PFSK-1 (cell line): Measurements from ENCODE around the gene EIF5AL1.

Experiments used
- FOXP2 ChIP-seq: optimal IDR thresholded peaks from 2 replicates; pipeline ENCODE3; 2011; ENCODE audit warnings: borderline replicate concordance, control low read depth, inconsistent platforms; ENCODE audit not compliant: insufficient read depth; ENCODE audit errors: extremely low read length, extremely low read depth
- POLR2AphosphoS5 ChIP-seq: IDR thresholded peaks from 2 replicates; pipeline ENCODE4 v1.6.1; 2012; ENCODE audit warnings: low read depth, mild to moderate bottlenecking, control low read depth, low read length, moderate library complexity
- REST ChIP-seq, 2 experiments: IDR thresholded peaks; 2 replicates each; pipeline versions ENCODE4 v1.6.1 to v1.8.0; 2011 to 2012; ENCODE audit warnings: low read depth in 2 of 2, low read length in 2 of 2, control low read depth in 1 of 2, inconsistent platforms in 1 of 2, mild to moderate bottlenecking in 1 of 2, moderate library complexity in 1 of 2; ENCODE audit not compliant: insufficient read depth in 1 of 2
- SIN3A ChIP-seq: IDR thresholded peaks from 2 replicates; pipeline ENCODE4 v1.6.1; 2012; ENCODE audit warnings: mild to moderate bottlenecking, low read length, moderate library complexity, borderline replicate concordance; ENCODE audit not compliant: insufficient read depth
- TAF1 ChIP-seq: IDR thresholded peaks from 2 replicates; pipeline ENCODE4 v1.6.1; 2012; ENCODE audit warnings: low read length, control low read depth, borderline replicate concordance; ENCODE audit not compliant: insufficient read depth

The EIF5AL1 gene

GRCh38 chr10:79495791-79496190 is 16.5 kb upstream of the EIF5AL1 start:
- TF ChIP-seq SIN3A, result no peak
- TF ChIP-seq FOXP2, result no peak

GRCh38 chr10:79496896-79497295 is 15.4 kb upstream of the EIF5AL1 start:
- TF ChIP-seq POLR2AphosphoS5, result no peak
- TF ChIP-seq FOXP2, result no peak
- TF ChIP-seq REST (IDR thresholded peaks at IDR 0.05; ENCODE audit: insufficient read depth in 1 of 2, low read depth in 2 of 2, low read length in 2 of 2), result no peak
- TF ChIP-seq TAF1, result no peak
- no peak for TF ChIP-seq SIN3A

DNA sequence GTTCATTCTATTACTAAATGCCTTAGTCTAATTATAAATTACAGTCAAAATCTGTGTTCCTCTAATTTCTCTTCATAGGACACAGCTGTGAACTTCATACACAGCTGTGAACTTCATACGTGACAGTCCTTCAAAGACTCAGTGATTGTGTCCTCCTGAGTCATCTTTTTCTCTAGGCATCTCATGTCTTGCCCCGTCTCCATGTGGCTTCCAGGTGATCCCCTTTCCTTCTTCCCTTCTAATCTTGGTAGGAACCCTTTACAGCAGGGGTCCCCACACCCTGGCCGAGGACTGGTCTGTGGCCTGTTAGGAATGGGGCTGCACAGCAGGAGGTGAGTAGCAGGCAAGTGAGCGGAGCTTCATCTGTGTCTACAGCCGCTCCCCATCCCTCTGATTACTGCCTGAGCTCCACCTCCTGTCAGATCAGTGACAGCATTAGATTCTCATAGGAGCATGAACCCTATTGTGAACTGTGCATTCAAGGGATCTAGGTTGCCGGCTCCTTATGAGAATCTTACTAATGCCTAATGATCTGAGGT is 14.0 kb upstream of the EIF5AL1 start:
- TF ChIP-seq SIN3A (no peak), POLR2AphosphoS5 (no peak), REST (IDR thresholded peaks at IDR 0.05; ENCODE audit: insufficient read depth in 1 of 2, low read depth in 2 of 2, low read length in 2 of 2) (no peak), TAF1 (no peak), FOXP2 (no peak)

- TF ChIP-seq POLR2AphosphoS5, result no peak
- TF ChIP-seq SIN3A, result no peak
- no peak for TF ChIP-seq FOXP2
- no peak for TF ChIP-seq REST (IDR thresholded peaks at IDR 0.05; ENCODE audit: insufficient read depth in 1 of 2, low read depth in 2 of 2, low read length in 2 of 2)
- no peak for TF ChIP-seq TAF1
Observed at GRCh38 chr10:79502561-79503309, 9.6 kb upstream of the EIF5AL1 start.

- TF ChIP-seq POLR2AphosphoS5, result no peak
- TF ChIP-seq SIN3A, result no peak
Observed at GRCh38 chr10:79505829-79506228, 6.5 kb upstream of the EIF5AL1 start.

- TF ChIP-seq FOXP2 (no peak), TAF1 (no peak), REST (IDR thresholded peaks at IDR 0.05; ENCODE audit: insufficient read depth in 1 of 2, low read depth in 2 of 2, low read length in 2 of 2) (no peak), POLR2AphosphoS5 (no peak), SIN3A (no peak)
Observed at GRCh38 chr10:79507440-79508167, 4.7 kb upstream of the EIF5AL1 start.
